ENCODE measurements around the gene ITGB1BP1.

GRCh38 chr2:9424447-9425164 is 1.3 kb upstream of the ITGB1BP1 start:
- no peak for TF ChIP-seq CTCF (IDR thresholded peaks at IDR 0.05)
- TF ChIP-seq POLR2AphosphoS5 (IDR thresholded peaks at IDR 0.05) = no peak

Measured in prostate gland (tissue), 2 donors.